Neural progenitor cell (in vitro differentiated cells): ENCODE data around the gene USP31.

ENCODE experiments used
- CTCF ChIP-seq: fragments of 200-600 bp; sonication (generic); IDR thresholded peaks from 2 replicates; pipeline ENCODE4 v1.5.1; 2017; ENCODE audit warnings: antibody characterized with exemption, mild to moderate bottlenecking
- EZH2 ChIP-seq: fragments of 200-600 bp; sonication (generic); IDR thresholded peaks from 2 replicates; pipeline ENCODE4 v1.6.1; 2017; ENCODE audit warnings: antibody characterized with exemption, mild to moderate bottlenecking, moderate library complexity
- EZH2phosphoT487 ChIP-seq: fragments of 200-600 bp; sonication (generic); IDR thresholded peaks from 2 replicates; pipeline ENCODE4 v1.6.1; 2017; ENCODE audit warnings: antibody characterized with exemption

GRCh38 chr16:23088018-23088417 is 61.2 kb downstream of the USP31 start:
- TF ChIP-seq CTCF (no peak), EZH2 (no peak), EZH2phosphoT487 (no peak)
